GM12891 (cell line): ENCODE results near the gene ATXN1.

Experiments used
- PAX5 ChIP-seq: IDR thresholded peaks from 2 replicates; pipeline ENCODE4 v1.6.1; 2011; ENCODE audit warnings: low read length, moderate library complexity, mild to moderate bottlenecking; ENCODE audit not compliant: insufficient read depth, severe bottlenecking
- POLR2A ChIP-seq: IDR thresholded peaks from 2 replicates; pipeline ENCODE4 v1.6.1; 2011; ENCODE audit warnings: low read depth, low read length, control low read depth
- POLR2AphosphoS5 ChIP-seq: IDR thresholded peaks from 2 replicates; pipeline ENCODE4 v1.6.1; 2011; ENCODE audit warnings: low read depth, low read length, control low read depth
- POU2F2 ChIP-seq: IDR thresholded peaks from 2 replicates; pipeline ENCODE4 v1.6.1; 2011; ENCODE audit warnings: low read depth, mild to moderate bottlenecking, control low read depth, low read length, moderate library complexity

GRCh38 chr6:16600026-16600425, 161.2 kb downstream of the ATXN1 start:
- TF ChIP-seq POLR2AphosphoS5: no peak
- no peak for TF ChIP-seq POLR2A
- TF ChIP-seq POU2F2: no peak
- no peak for TF ChIP-seq PAX5
